GM12878 (cell line): ENCODE data around the gene CRACDL. TPM values are rescaled to one million over a fixed set of nuclear protein-coding genes. Genes with fewer than 3 reads are reported as not detected.

Experiments
- ATAC-seq: fragments of 200-7000 bp; cut with Tn5 transposase; 3 replicates; pipeline ENCODE4 v1.9.1; 2020; ENCODE audit warnings: mild to moderate bottlenecking, moderate library complexity
- BruUV-seq: library from RNA; stranded (reverse); fragments of 400-500 nt; replicated peaks from 2 replicates; lab custom pipeline; 2021; lab: Mats Ljungman, UMichigan
- CTCF ChIA-PET: fragments of 300-600 bp; sonication (Branson Sonifier 250); formaldehyde crosslinking; extraction: SDS; loops from one replicate; lab custom pipeline; 2021; ENCODE audit warnings: inconsistent platforms; lab: Yijun Ruan, JAX
- POLR2A ChIA-PET: fragments of 350-600 bp; formaldehyde crosslinking; extraction: SDS; loops from one replicate; lab custom pipeline; 2021; ENCODE audit warnings: inconsistent platforms; lab: Charles Lee
- RAD21 ChIA-PET: fragments of 300-600 bp; sonication (Branson Sonifier 250); formaldehyde crosslinking; loops from one replicate; lab custom pipeline; 2023; ENCODE audit warnings: antibody characterized with exemption; ENCODE audit not compliant: unreplicated experiment; lab: Charles Lee
- SMC1A ChIA-PET: fragments of 300-600 bp; sonication (Branson Sonifier 250); formaldehyde crosslinking; loops from one replicate; lab custom pipeline; 2023; ENCODE audit not compliant: unreplicated experiment, uncharacterized antibody; lab: Charles Lee
- DNase-seq: peaks from one replicate; pipeline ENCODE4 v3.0.0-alpha.2; 2011; ENCODE audit warnings: low read depth, low spot score
- FAIRE-seq: peaks from 3 replicates; lab custom pipeline; 2011; peaks lifted over from hg19 to GRCh38; lab: Jason Lieb, UNC
- H2AFZ ChIP-seq: 2 replicates; pipeline ENCODE4 v1.6.0; 2011; ENCODE audit warnings: low read depth, low read length, control low read depth; ENCODE audit not compliant: control insufficient read depth
- H3K27ac ChIP-seq: 2 replicates; pipeline ENCODE4 v1.5.1; 2011; ENCODE audit warnings: control low read depth; ENCODE audit not compliant: control insufficient read depth, insufficient read depth
- H3K27me3 ChIP-seq, 2 experiments: replicated peaks in 1 of 2; 2 replicates each; pipeline versions ENCODE4 v1.6.0 to v1.6.1; 2011; ENCODE audit warnings: low read length in 1 of 2; ENCODE audit not compliant: control insufficient read depth in 2 of 2, insufficient read depth in 2 of 2
- H3K36me3 ChIP-seq, 2 experiments: 2 replicates each; pipeline ENCODE4 v1.5.1; 2011; ENCODE audit warnings: low read length in 1 of 2; ENCODE audit not compliant: control insufficient read depth in 2 of 2, insufficient read depth in 2 of 2
- H3K4me1 ChIP-seq: 2 replicates; pipeline ENCODE4 v1.6.1; 2011; ENCODE audit warnings: mild to moderate bottlenecking, low read length, moderate library complexity, mixed read lengths; ENCODE audit not compliant: control insufficient read depth, insufficient read depth
- H3K4me2 ChIP-seq: 2 replicates; pipeline ENCODE4 v1.6.0; 2011; ENCODE audit warnings: control low read depth; ENCODE audit not compliant: control insufficient read depth, insufficient read depth
- H3K4me3 ChIP-seq: fragments of 200-600 bp; sonication (generic); 2 replicates; pipeline ENCODE4 v1.5.1; 2016
- H3K79me2 ChIP-seq: 2 replicates; pipeline ENCODE4 v1.6.0; 2011; ENCODE audit warnings: low read length; ENCODE audit not compliant: control insufficient read depth, insufficient read depth
- H3K9ac ChIP-seq: 2 replicates; pipeline ENCODE4 v1.8.0; 2011; ENCODE audit warnings: low read length, control low read depth, mixed read lengths; ENCODE audit not compliant: control insufficient read depth, insufficient read depth
- H3K9me3 ChIP-seq: replicated peaks from 3 replicates; pipeline ENCODE4 v1.5.1; 2011; ENCODE audit warnings: mild to moderate bottlenecking, low read length; ENCODE audit not compliant: control insufficient read depth, insufficient read depth
- H4K20me1 ChIP-seq: 2 replicates; pipeline ENCODE4 v1.6.0; 2011; ENCODE audit not compliant: control insufficient read depth, insufficient read depth
- WGBS: methylation state at CpG from one replicate; pipeline ENCODE4 v1.1.6; 2016; ENCODE audit warnings: low lambda C conversion rate; ENCODE audit not compliant: insufficient replicate concordance, insufficient coverage; ENCODE audit errors: missing lambda C conversion rate; 5-methylcytosine and 5-hydroxymethylcytosine counted together
- in situ Hi-C: fragments of 300-500 bp; cut with MboI; formaldehyde crosslinking; loops from 9 replicates; pipeline ENCODE4 v1.14.3; 2018; ENCODE audit warnings: mixed read lengths
- intact Hi-C: fragments of 100-400 bp; cut with micrococcal nuclease; formaldehyde crosslinking; loops from one replicate; pipeline ENCODE4 v1.14.2; 2022; ENCODE audit not compliant: unreplicated experiment
- polyA plus RNA-seq, 11 experiments: library from polyadenylated mRNA; depleted of rRNA in 4 of 11; unstranded in 6 of 11; stranded (reverse) in 5 of 11; fragments of >200 nt; fragmentation: Nextera tagmentation in 4 of 11; fragmentation: Illumina TruSeq in 1 of 11; extraction: Ambion mirVana in 4 of 11; extraction: Trizol in 1 of 11; gene quantifications; 1 replicate in 1 of 11; 2 replicates in 10 of 11; pipeline versions ENCODE4 v1.2.1 to v1.2.3, GENCODE V29; 2011 to 2016; ENCODE audit warnings: inconsistent platforms in 2 of 11, missing spikeins in 2 of 11, low read depth in 1 of 11
- total RNA-seq, 4 experiments: library from RNA; depleted of rRNA in 3 of 4; stranded (reverse); fragments of >200 nt in 3 of 4; fragmentation: Illumina TruSeq in 1 of 4; extraction: Trizol in 1 of 4; gene quantifications; 2 replicates each; pipeline versions ENCODE4 v1.2.1 to v1.2.3, GENCODE V29; 2013 to 2021
- TF ChIP-seq, protein P1 (sequence below): fragments of 450-650 bp; IDR thresholded peaks from 2 replicates; pipeline ENCODE4 v1.6.1; 2017; ENCODE audit warnings: low read depth, mild to moderate bottlenecking, moderate library complexity

Gene CRACDL
- total and polyA plus RNA-seq, 10 of the 15 experiments (the other 5 are each of a cell fraction or from before 2014, with no cell fraction given) = 0.03 to 0.72 (median 0.14) TPM

GRCh38 chr2:98830571-98831145 is 105.4 kb downstream of the CRACDL start:
- in situ Hi-C loops = loop anchor here (10.0 kb wide), 1 partner anchor 416 kb away; no protein-coding TSS in a partner anchor

More at GRCh38 chr2:98830571-98831145, 105.4 kb downstream of the CRACDL start:
- no peaks in the 10 kb centered on the region for H3K27me3 ChIP-seq
- H3K36me3 ChIP-seq = no peaks in the 10 kb centered on the region
- WGBS = 22% methylated on average over 5 of the region's 5 CpGs
- no peaks in the 10 kb centered on the region for H3K9me3 ChIP-seq
- H2AFZ ChIP-seq = no peak overlapping the region; the same call in 1 of the 2 replicates
- no TSS peak for BruUV-seq
- DNase-seq (no peak), ATAC-seq (no peak), FAIRE-seq (no peak)
- no peak overlapping the region for H3K27ac ChIP-seq
- ChIA-PET CTCF (interaction anchor here (0.5 to 11.5 kb wide), 3 partner anchors 87 to 182 kb away, joined by 3 to 124 read pairs (median 4); no protein-coding TSS in a partner anchor), SMC1A (interaction anchor here (0.6 to 1.3 kb wide), 2 partner anchors 181 to 274 kb away, joined by 3 to 5 read pairs; no protein-coding TSS in a partner anchor), RAD21 (interaction anchor here (0.9 to 1.2 kb wide), 2 partner anchors 10 to 181 kb away, joined by 3 to 4 read pairs; no protein-coding TSS in a partner anchor), POLR2A (no interaction called here)
- intact Hi-C loops = no loop called here
- TF ChIP-seq, protein P1, sequence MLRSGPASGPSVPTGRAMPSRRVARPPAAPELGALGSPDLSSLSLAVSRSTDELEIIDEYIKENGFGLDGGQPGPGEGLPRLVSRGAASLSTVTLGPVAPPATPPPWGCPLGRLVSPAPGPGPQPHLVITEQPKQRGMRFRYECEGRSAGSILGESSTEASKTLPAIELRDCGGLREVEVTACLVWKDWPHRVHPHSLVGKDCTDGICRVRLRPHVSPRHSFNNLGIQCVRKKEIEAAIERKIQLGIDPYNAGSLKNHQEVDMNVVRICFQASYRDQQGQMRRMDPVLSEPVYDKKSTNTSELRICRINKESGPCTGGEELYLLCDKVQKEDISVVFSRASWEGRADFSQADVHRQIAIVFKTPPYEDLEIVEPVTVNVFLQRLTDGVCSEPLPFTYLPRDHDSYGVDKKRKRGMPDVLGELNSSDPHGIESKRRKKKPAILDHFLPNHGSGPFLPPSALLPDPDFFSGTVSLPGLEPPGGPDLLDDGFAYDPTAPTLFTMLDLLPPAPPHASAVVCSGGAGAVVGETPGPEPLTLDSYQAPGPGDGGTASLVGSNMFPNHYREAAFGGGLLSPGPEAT = no peak
- H3K4me2 ChIP-seq = no peak overlapping the region
- H3K4me1 ChIP-seq = no peaks in the 10 kb centered on the region
- H4K20me1 ChIP-seq = no peaks in the 10 kb centered on the region
- H3K79me2 ChIP-seq = no peaks in the 10 kb centered on the region
- no peak overlapping the region for H3K9ac ChIP-seq
- H3K4me3 ChIP-seq = no peak overlapping the region
